ENCODE results near the gene CACNA2D3.

Gene CACNA2D3

DNA sequence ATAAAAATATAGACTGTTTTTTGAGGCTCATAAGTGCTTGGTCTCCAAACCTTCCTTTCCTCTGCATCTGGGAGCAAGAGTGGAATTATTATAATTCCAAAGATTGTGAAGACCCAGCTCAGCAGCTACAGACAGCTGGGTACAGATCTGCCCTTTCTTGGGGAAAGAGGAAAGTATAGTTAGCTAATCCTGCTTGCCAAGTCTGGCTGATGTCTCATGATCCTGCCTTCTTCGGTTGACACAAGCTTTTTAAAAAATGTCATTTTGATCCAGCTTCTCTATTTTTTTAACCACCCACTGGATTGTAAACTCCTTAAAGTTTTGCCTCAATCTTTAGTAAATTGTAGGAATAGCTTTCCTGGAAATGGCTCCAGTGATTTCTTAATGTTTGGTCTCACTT is 624.4 kb downstream of the CACNA2D3 start:
- TF ChIP-seq PAX5 (IDR thresholded peaks at IDR 0.05; ENCODE audit: insufficient read depth, low read length, severe bottlenecking) (no peak), TAF1 (IDR thresholded peaks at IDR 0.05; ENCODE audit: low read depth, low read length) (no peak)
- FAIRE-seq, result no peak

DNA sequence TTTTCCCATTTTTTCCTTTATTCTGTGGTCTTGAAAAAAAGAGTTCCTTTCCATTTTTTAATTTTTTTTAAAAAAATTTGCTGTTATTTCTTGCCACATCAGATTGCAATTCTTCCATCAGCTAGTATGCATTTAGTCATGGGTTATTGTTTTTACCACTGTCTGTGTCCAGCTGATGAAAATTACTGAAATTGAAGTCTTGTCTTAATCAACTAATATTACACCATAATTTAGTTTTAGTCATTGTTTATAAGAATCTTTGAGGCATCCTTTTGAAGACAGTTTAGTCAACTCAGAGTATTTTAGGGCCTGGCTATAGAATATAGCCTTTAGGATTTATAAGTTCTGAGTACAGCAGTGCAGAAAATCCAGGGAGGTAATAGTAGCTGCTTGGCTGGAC is 633.4 kb downstream of the CACNA2D3 start:
- DNase-seq (ENCODE audit: insufficient read length, low spot score), result no peak
- TF ChIP-seq SPI1 (IDR thresholded peaks at IDR 0.05; ENCODE audit: low read depth, low read length) (no peak), POLR2A (IDR thresholded peaks at IDR 0.05; ENCODE audit: low read depth, low read length) (no peak), TAF1 (IDR thresholded peaks at IDR 0.05; ENCODE audit: low read depth, low read length) (no peak), PAX5 (IDR thresholded peaks at IDR 0.05; ENCODE audit: insufficient read depth, low read length, severe bottlenecking) (no peak), POU2F2 (IDR thresholded peaks at IDR 0.05; ENCODE audit: low read depth, low read length) (no peak), POLR2AphosphoS5 (IDR thresholded peaks at IDR 0.05; ENCODE audit: low read depth, low read length) (no peak)
- no peak for FAIRE-seq

More for the DNA sequence above, 624.4 kb downstream of the CACNA2D3 start:
- no peak for DNase-seq (ENCODE audit: insufficient read length, low spot score)

DNA sequence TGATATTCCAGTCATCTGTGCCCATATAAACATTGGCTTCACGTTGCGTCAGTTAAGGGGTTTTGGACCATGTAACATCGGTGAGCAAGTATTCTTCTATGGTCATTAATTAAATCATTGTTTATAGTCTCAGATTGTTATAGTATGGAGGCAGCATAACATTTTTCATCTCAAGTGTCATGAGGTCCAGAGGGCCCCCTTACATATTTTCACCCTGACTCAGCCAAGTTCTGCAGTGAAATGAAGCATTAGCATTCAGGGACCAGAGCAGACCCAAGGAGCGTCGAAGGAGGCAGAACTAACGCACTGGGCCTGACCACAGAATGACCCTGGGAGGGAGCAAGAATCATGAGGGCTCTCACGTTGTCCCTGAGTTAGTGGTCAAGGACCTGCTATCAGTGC is 634.0 kb downstream of the CACNA2D3 start:
- FAIRE-seq (no peak), DNase-seq (ENCODE audit: insufficient read length, low spot score) (no peak)
- TF ChIP-seq POLR2AphosphoS5 (IDR thresholded peaks at IDR 0.05; ENCODE audit: low read depth, low read length) (no peak), TAF1 (IDR thresholded peaks at IDR 0.05; ENCODE audit: low read depth, low read length) (no peak), POLR2A (IDR thresholded peaks at IDR 0.05; ENCODE audit: low read depth, low read length) (no peak), SPI1 (IDR thresholded peaks at IDR 0.05; ENCODE audit: low read depth, low read length) (no peak), POU2F2 (IDR thresholded peaks at IDR 0.05; ENCODE audit: low read depth, low read length) (no peak), PAX5 (IDR thresholded peaks at IDR 0.05; ENCODE audit: insufficient read depth, low read length, severe bottlenecking) (no peak)

DNA sequence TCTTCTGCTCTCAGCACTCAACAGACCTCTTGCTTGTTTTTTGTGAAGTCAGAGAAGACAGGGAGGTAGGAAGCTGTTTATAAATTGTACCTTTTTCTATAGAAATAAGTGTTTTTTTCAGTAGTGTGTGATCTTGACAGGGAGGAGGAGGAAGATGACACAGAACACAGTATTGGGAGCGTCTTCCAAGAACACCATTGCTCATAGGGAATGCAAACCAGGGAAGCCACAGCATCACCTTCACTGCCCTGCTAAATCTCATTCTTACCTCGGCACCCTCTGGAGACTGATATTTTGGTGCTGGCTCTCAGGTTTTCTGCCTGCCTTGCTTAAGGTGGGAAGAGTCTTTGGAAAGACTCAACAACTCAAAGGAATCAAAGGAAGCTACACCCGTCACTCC is 636.1 kb downstream of the CACNA2D3 start:
- no peak for TF ChIP-seq POLR2AphosphoS5 (IDR thresholded peaks at IDR 0.05; ENCODE audit: low read depth, low read length)
- DNase-seq (ENCODE audit: insufficient read length, low spot score) (no peak), FAIRE-seq (no peak)

DNA sequence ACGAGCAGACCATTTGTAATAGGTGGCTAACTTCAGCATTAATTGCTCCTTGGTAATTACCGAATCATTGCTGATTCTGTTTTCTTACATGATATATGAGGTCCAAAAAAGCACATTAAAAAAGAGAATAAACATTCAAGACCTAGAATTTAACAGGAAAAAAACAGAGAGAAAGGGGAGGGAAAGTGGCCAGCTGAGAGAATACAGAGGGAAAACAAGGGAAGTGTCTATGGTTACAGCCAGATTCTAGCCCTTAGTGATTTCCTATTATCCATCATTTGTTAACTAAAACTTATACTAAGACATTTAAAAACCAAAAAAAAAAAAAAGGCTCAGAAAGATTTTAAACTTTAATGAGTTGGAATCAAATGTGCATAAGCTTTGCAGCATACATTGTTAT is 636.8 kb downstream of the CACNA2D3 start:
- FAIRE-seq (no peak), DNase-seq (ENCODE audit: insufficient read length, low spot score) (no peak)
- TF ChIP-seq SPI1 (IDR thresholded peaks at IDR 0.05; ENCODE audit: low read depth, low read length) (no peak), POLR2A (IDR thresholded peaks at IDR 0.05; ENCODE audit: low read depth, low read length) (no peak), POU2F2 (IDR thresholded peaks at IDR 0.05; ENCODE audit: low read depth, low read length) (no peak), POLR2AphosphoS5 (IDR thresholded peaks at IDR 0.05; ENCODE audit: low read depth, low read length) (no peak), TAF1 (IDR thresholded peaks at IDR 0.05; ENCODE audit: low read depth, low read length) (no peak), PAX5 (IDR thresholded peaks at IDR 0.05; ENCODE audit: insufficient read depth, low read length, severe bottlenecking) (no peak)

DNA sequence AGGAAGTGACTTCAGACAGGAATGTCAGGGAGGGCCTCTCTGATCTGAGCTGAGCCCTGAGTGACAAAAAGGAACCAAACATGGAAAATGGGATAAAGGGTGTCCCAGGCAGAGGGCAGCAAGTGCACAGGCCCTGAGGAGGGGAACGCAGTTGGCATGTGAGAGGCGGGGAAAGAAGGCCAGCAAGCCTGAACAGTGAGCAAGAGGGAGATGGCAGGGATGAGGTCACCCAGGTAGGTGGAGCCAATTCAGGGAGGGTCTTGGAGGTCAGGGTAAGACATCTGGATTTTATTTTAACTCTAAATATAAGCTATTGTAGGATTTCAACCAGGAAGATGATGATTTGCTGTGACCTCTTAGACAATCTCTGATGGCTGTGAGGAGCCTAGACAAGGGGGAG is 637.8 kb downstream of the CACNA2D3 start:
- no peak for FAIRE-seq
- TF ChIP-seq POLR2AphosphoS5 (IDR thresholded peaks at IDR 0.05; ENCODE audit: low read depth, low read length), result no peak
- TF ChIP-seq POU2F2 (IDR thresholded peaks at IDR 0.05; ENCODE audit: low read depth, low read length), result no peak
- no peak for TF ChIP-seq TAF1 (IDR thresholded peaks at IDR 0.05; ENCODE audit: low read depth, low read length)
- no peak for TF ChIP-seq SPI1 (IDR thresholded peaks at IDR 0.05; ENCODE audit: low read depth, low read length)
- TF ChIP-seq POLR2A (IDR thresholded peaks at IDR 0.05; ENCODE audit: low read depth, low read length), result no peak
- no peak for TF ChIP-seq PAX5 (IDR thresholded peaks at IDR 0.05; ENCODE audit: insufficient read depth, low read length, severe bottlenecking)
- DNase-seq (ENCODE audit: insufficient read length, low spot score), result no peak

DNA sequence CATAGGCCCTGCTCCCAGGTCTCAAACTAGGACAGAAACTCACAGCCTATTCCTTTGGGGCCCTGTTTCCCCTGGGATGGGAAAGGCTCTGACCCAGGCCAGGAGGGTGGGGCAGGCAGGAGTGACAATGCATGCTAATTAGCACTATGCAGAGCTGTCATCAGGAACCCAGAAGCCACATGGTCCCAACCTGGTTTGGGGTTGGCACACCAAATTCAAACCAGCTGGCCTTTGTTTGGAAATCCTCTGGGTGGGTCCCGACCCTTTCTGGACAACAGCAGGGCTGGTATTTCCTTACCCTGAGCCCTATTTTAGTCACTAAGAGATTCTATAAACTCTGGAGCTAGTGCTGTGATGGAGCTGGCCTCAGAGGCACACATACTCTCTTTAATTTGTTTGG is 639.3 kb downstream of the CACNA2D3 start:
- no peak for DNase-seq (ENCODE audit: insufficient read length, low spot score)
- TF ChIP-seq POLR2A (IDR thresholded peaks at IDR 0.05; ENCODE audit: low read depth, low read length) (no peak), PAX5 (IDR thresholded peaks at IDR 0.05; ENCODE audit: insufficient read depth, low read length, severe bottlenecking) (no peak), TAF1 (IDR thresholded peaks at IDR 0.05; ENCODE audit: low read depth, low read length) (no peak), POLR2AphosphoS5 (IDR thresholded peaks at IDR 0.05; ENCODE audit: low read depth, low read length) (no peak), POU2F2 (IDR thresholded peaks at IDR 0.05; ENCODE audit: low read depth, low read length) (no peak), SPI1 (IDR thresholded peaks at IDR 0.05; ENCODE audit: low read depth, low read length) (no peak)
- FAIRE-seq, result no peak

DNA sequence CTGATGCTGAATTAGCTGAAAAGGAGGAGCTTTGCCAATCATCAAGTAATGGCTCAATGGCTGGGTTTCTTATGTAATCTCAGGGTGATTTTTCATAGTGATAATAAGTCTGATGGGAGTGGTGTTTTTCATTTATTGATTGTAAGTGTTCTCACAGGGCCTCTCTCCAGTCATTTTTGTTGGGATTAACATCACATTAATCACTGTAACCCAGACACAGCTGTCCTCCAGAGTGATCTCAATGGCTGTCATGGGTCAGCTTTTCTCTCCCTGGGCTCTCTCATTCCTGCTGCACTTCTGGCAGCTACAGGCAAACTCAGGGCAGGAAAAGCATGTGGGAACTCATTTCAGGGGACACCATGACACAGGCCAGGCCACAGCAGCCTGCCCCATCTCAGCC is 642.6 kb downstream of the CACNA2D3 start:
- FAIRE-seq (no peak), DNase-seq (ENCODE audit: insufficient read length, low spot score) (no peak)
- TF ChIP-seq TAF1 (IDR thresholded peaks at IDR 0.05; ENCODE audit: low read depth, low read length) (no peak), SPI1 (IDR thresholded peaks at IDR 0.05; ENCODE audit: low read depth, low read length) (no peak), PAX5 (IDR thresholded peaks at IDR 0.05; ENCODE audit: insufficient read depth, low read length, severe bottlenecking) (no peak), POU2F2 (IDR thresholded peaks at IDR 0.05; ENCODE audit: low read depth, low read length) (no peak), POLR2AphosphoS5 (IDR thresholded peaks at IDR 0.05; ENCODE audit: low read depth, low read length) (no peak), POLR2A (IDR thresholded peaks at IDR 0.05; ENCODE audit: low read depth, low read length) (no peak)

DNA sequence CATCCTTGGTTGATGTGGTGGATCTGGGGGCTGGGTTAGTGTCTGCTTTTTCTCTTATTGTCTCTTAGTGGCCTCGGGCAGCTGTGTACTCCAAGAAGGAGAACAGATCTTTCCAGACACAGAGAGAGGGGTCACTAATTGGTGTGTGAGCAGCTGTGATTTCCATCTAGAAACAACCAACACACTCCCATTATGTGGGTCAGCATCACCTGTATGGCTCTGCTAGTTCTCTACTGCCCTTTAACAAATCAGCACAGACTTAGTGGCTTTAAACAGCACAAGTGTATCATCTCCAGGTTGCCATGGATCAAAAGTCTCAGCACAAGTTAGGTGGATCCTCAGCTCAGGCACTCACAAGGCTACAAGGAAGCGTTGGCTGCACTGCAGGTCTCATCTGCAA is 648.7 kb downstream of the CACNA2D3 start:
- no peak for FAIRE-seq
- TF ChIP-seq SPI1 (IDR thresholded peaks at IDR 0.05; ENCODE audit: low read depth, low read length), result no peak
- TF ChIP-seq POU2F2 (IDR thresholded peaks at IDR 0.05; ENCODE audit: low read depth, low read length), result no peak
- no peak for TF ChIP-seq PAX5 (IDR thresholded peaks at IDR 0.05; ENCODE audit: insufficient read depth, low read length, severe bottlenecking)
- TF ChIP-seq POLR2AphosphoS5 (IDR thresholded peaks at IDR 0.05; ENCODE audit: low read depth, low read length), result no peak
- no peak for TF ChIP-seq TAF1 (IDR thresholded peaks at IDR 0.05; ENCODE audit: low read depth, low read length)
- TF ChIP-seq POLR2A (IDR thresholded peaks at IDR 0.05; ENCODE audit: low read depth, low read length), result no peak
- no peak for DNase-seq (ENCODE audit: insufficient read length, low spot score)

DNA sequence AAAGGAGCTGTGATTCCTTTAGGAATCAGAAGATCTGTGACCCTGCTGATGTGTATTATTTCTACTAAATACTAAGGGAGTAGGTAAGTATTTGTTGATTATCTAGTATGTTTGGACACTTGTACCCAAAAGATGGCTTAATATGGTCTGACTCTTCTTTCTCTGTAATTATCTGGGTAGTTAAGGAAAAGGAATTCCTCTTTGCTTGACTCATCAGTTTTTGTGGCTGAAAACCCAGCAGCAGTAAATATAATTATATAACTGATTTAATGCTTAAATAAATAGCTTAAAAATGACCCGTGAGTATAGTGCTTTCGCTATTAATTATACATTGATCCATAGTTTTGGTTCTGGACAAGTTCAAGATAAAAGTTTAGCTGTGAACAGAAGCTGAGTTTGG is 649.7 kb downstream of the CACNA2D3 start:
- FAIRE-seq (no peak), DNase-seq (ENCODE audit: insufficient read length, low spot score) (no peak)
- no peak for TF ChIP-seq POU2F2 (IDR thresholded peaks at IDR 0.05; ENCODE audit: low read depth, low read length)
- TF ChIP-seq POLR2A (IDR thresholded peaks at IDR 0.05; ENCODE audit: low read depth, low read length), result no peak
- no peak for TF ChIP-seq PAX5 (IDR thresholded peaks at IDR 0.05; ENCODE audit: insufficient read depth, low read length, severe bottlenecking)
- no peak for TF ChIP-seq SPI1 (IDR thresholded peaks at IDR 0.05; ENCODE audit: low read depth, low read length)
- TF ChIP-seq POLR2AphosphoS5 (IDR thresholded peaks at IDR 0.05; ENCODE audit: low read depth, low read length), result no peak
- TF ChIP-seq TAF1 (IDR thresholded peaks at IDR 0.05; ENCODE audit: low read depth, low read length), result no peak

Measured in GM12891 (cell line).